Stimulated activated CD8-positive, alpha-beta memory T cell treated with anti-CD3 and anti-CD28 coated beads, Interleukin-15, amount 100 ng/mL, for 1 hour (primary cell): ENCODE results near the gene MCM9.
"Not testable (repeated sequence)": the region's sequence is repeated elsewhere in the genome, so short reads cannot be mapped to it uniquely, and the experiment has no call there.

Experiments
- DNase-seq: peaks from one replicate; pipeline ENCODE4 v3.0.0-alpha.2; 2020; ENCODE audit warnings: low read depth

The MCM9 gene

GRCh38 chr6:118765316-118765715, 169.6 kb downstream of the MCM9 start:
- DNase-seq = not testable (repeated sequence)

GRCh38 chr6:118764766-118765165, 170.2 kb downstream of the MCM9 start:
- DNase-seq = no peak
